ENCODE data around the gene ZNF385B.
A peak's percentile ranks its signal among the peaks of the same experiment; 100 is the strongest.

The ZNF385B gene

DNA sequence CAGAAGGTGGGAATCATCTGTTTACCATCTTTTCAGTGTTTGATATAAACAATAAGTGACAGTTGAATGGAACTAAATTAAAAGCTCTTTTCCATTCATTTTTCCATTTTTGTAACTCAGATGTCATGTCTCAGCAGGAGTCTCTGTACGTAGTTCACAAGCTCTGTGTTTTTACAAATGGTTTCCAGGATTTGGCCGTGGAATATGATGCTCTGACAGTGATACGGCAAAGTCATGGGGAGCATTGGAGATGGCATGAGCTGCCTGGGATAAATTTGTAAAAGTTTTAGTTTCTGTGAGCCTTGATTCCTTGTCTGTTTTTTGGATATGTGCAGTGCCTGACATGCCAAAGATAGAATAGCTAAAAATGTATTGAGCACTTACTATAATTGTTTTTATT is 428.7 kb downstream of the ZNF385B start:
- no peak for DNase-seq

- DNase-seq, result no peak
Measured at GRCh38 chr2:179429597-179429996, 431.8 kb downstream of the ZNF385B start.

GRCh38 chr2:179429060-179429471 is 432.3 kb downstream of the ZNF385B start:
- no peak for DNase-seq

DNA sequence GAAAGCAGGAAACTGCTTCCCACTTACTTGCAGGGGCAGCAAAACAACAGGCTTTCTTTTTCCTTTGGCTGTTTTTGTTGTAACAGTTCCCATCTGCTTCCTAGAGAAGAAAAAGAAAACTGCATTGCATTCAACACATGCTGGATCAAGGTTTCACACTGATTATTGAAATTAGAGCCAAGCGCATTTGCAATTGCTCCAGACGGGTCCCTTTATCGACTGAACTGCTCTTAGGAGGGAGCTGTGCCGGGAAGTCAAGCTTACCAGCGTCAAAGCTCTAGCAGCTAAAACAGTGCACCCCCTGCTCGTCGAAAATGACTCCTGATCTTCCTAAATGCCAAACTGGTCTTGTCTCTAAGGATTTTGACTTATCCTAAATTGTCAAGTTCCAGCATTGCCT is 432.8 kb downstream of the ZNF385B start:
- no peak for DNase-seq

- no peak for DNase-seq
Measured at GRCh38 chr2:179427065-179427464, 434.3 kb downstream of the ZNF385B start.

GRCh38 chr2:179424571-179424970 is 436.8 kb downstream of the ZNF385B start:
- DNase-seq, result no peak

DNA sequence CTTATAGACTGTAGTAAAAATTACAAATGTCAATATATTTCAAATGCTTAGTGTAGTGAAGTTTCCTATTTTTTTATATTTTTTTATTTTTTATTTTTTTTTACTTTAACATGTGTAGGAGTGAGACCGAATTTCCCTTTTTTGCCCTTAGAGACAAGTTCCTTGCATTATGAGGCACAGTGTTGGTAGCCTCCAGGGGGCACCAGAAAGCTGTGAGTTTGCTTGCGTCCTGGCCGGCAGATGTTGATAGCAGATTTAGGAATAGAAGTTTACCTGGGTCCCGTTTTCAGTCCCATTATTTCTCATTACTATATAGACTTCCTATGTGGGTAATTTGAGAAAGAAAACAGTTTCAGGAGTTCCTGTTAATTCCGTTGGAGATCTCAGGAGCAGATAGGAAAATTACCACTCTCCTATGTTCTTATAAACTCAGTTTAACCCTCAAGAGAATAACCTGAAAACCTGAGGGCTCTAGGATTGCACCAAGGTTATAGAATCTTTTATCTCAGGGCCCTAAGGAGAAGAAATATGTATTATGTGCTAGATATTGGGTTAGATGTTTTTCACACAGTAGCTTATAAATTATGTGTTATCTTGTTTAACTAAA is 439.3 kb downstream of the ZNF385B start:
- peak; percentile 64 for DNase-seq

DNA sequence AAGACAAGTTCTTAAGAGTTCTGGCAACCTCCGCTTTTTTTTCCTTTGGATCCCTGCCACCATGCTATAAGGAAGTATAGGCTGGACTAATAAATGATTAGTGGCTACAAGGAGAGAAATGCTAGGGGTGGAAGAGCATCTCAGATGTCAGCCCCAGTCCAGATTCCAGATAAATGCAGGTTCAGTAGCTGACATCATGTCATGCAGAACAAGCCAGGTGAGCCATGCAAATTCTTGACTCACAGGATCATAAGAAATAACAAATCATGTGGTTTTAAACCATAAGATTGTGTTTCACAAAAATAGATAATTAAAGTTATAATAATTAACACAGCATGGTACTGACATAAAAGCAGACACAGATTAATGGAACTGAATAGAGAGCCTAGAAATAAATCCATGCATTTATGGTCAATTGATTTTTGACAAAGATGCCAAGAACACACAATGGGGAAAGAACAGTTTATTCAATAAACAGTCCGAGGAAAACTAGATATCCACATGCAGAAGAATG is 443.9 kb downstream of the ZNF385B start:
- no peak for DNase-seq

- no peak for DNase-seq
Measured at GRCh38 chr2:179412112-179412511, 449.3 kb downstream of the ZNF385B start.

GRCh38 chr2:179410552-179411356 is 450.7 kb downstream of the ZNF385B start:
- no peak for DNase-seq

DNA sequence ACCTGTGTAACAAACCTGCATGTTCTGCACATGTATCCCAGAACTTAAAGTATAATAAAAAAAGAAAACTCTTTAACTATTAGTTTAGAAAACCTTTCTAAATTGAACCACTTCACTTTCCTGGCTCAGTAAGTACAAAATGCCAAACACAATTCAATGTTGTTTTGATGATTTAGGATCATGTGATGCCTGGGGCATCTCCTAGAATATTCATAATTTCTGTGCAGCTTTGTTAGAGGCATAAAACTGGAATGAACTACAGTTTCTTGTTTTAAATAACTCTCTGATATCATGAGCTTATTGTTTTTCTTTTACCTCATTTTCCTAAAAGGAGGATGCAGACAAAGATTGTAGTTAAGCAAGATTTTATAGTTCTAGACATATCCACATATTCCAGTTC is 457.8 kb downstream of the ZNF385B start:
- DNase-seq, result no peak

DNA sequence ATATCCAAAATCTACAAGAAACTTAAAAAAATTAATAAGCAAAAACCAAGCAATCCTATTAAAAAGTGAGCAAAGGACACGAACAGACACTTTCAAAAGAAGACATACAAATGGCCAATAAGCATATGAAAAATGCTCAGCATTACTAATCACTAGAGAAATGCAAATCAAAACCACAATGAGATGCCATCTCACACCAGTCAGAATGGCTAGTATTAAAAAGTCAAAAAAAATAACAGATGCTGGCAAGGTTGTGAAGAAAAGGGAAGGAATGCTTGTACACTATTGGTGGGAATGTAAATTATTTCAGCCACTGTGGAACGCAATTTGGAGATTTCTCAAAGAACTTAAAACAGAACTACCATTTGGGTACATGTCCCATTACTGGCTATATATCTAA is 467.9 kb downstream of the ZNF385B start:
- no peak for DNase-seq
